Choroid plexus epithelial cell (primary cell): ENCODE measurements around the gene TSFM.

Source experiments
- DNase-seq: peaks from one replicate; pipeline ENCODE4 v3.0.0-alpha.2; 2010; ENCODE audit warnings: low read depth
- H3K4me3 ChIP-seq: 2 replicates; pipeline ENCODE4 v1.5.1; 2011; ENCODE audit warnings: low read depth, mild to moderate bottlenecking, control low read depth, low read length, moderate library complexity
- TF ChIP-seq, protein P1 (sequence below): conservative IDR thresholded peaks from 2 replicates; pipeline ENCODE4 v1.5.1; 2011; ENCODE audit warnings: low read depth, mild to moderate bottlenecking, control low read depth, inconsistent platforms, low read length, moderate library complexity

The TSFM gene

DNA sequence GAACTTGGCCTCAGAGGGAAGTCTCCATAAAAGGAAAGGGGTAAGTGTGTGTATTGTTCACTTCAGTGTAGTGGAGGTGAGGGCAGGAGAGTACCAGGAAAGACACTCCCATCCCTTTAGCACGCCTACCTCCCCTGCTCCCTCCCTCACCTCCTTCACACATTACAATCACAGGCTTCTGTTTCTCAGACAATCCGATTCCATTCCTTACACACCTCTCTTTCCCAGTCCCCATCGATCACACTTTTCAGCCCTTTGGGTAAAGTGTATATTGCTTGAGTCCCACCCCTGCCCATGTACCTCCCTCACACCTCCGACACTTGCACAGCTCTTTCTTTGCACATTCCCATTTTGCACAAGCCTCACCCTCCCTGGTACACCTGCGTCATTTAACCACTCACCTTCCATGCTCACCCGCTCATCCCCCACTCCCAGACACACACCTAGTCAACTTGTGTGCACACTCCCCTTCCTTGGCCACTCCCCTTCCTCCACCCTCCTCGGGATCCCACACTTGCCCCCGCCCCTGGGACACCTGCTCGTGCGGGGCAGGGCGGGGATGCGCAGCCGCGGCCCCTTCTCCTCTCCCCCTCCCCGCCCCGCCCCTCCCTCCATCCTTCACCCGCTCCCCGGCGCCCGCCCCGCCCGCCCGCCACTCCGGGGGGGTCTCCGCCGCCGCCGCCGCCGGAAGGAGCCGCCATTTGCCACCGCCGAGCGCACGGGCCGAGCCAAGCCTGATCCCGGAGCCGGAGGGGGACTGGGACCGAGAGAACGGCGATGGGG lies 28.0 kb upstream of the TSFM start, which contains the start of gene MARCHF9:
TSS of gene MARCHF9 (plus strand) at position 693 of the 783 bp plus-strand sequence. CDS start 426 bp downstream, outside the sequence.
- TF ChIP-seq, protein P1, sequence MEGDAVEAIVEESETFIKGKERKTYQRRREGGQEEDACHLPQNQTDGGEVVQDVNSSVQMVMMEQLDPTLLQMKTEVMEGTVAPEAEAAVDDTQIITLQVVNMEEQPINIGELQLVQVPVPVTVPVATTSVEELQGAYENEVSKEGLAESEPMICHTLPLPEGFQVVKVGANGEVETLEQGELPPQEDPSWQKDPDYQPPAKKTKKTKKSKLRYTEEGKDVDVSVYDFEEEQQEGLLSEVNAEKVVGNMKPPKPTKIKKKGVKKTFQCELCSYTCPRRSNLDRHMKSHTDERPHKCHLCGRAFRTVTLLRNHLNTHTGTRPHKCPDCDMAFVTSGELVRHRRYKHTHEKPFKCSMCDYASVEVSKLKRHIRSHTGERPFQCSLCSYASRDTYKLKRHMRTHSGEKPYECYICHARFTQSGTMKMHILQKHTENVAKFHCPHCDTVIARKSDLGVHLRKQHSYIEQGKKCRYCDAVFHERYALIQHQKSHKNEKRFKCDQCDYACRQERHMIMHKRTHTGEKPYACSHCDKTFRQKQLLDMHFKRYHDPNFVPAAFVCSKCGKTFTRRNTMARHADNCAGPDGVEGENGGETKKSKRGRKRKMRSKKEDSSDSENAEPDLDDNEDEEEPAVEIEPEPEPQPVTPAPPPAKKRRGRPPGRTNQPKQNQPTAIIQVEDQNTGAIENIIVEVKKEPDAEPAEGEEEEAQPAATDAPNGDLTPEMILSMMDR: no peak
- H3K4me3 ChIP-seq: peak within 1 kb of the TSS; percentile 55
- no peak for DNase-seq

GRCh38 chr12:57755194-57755453 lies 27.5 kb upstream of the TSFM start:
- H3K4me3 ChIP-seq: peak overlapping the region; percentile 55
- DNase-seq: no peak

GRCh38 chr12:57755454-57756372 lies 26.9 kb upstream of the TSFM start:
- TF ChIP-seq, protein P1: no peak
- H3K4me3 ChIP-seq: peak overlapping the region; percentile 55
- DNase-seq: no peak

More at GRCh38 chr12:57755194-57755453, 27.5 kb upstream of the TSFM start:
- TF ChIP-seq, protein P1: no peak

- TF ChIP-seq, protein P1: peak; percentile 81
- peak; percentile 41 for DNase-seq
- no peak overlapping the region for H3K4me3 ChIP-seq
These were observed 25.9 kb upstream of the TSFM start for GRCh38 chr12:57756406-57757341.

- TF ChIP-seq, protein P1: no peak
- no peak for DNase-seq
- no peak overlapping the region for H3K4me3 ChIP-seq
These were observed 24.8 kb upstream of the TSFM start for GRCh38 chr12:57757771-57758170.

- H3K4me3 ChIP-seq: no peak overlapping the region
- DNase-seq: no peak
- TF ChIP-seq, protein P1: no peak
These were observed 23.8 kb upstream of the TSFM start for GRCh38 chr12:57758552-57759359.
